DOHH2 (cell line): ENCODE results near the gene PPFIBP1.

ENCODE experiments used
- H3F3A ChIP-seq: fragments of 200-600 bp; sonication (generic), shearing (Covaris generic); 2 replicates; pipeline ENCODE4 v1.6.0; 2016; ENCODE audit warnings: antibody characterized with exemption, mild to moderate bottlenecking; ENCODE audit not compliant: control insufficient read depth, insufficient read depth
- H3K27ac ChIP-seq: fragments of 200-600 bp; sonication (generic); 2 replicates; pipeline ENCODE4 v1.5.1; 2014; ENCODE audit warnings: low read depth, mild to moderate bottlenecking, low read length, moderate library complexity
- H3K27me3 ChIP-seq: fragments of 200-600 bp; sonication (generic); 2 replicates; pipeline ENCODE4 v1.6.1; 2014; ENCODE audit warnings: mild to moderate bottlenecking, low read length, mixed read lengths; ENCODE audit not compliant: control insufficient read depth
- H3K36me3 ChIP-seq: fragments of 200-600 bp; sonication (generic); 2 replicates; pipeline ENCODE4 v1.6.1; 2014; ENCODE audit warnings: mild to moderate bottlenecking, low read length, moderate library complexity, mixed read lengths; ENCODE audit not compliant: control insufficient read depth
- H3K4me1 ChIP-seq: fragments of 200-600 bp; sonication (generic); 2 replicates; pipeline ENCODE4 v1.6.1; 2014; ENCODE audit warnings: mild to moderate bottlenecking, low read length, mixed read lengths; ENCODE audit not compliant: control insufficient read depth
- H3K4me2 ChIP-seq: fragments of 200-600 bp; sonication (generic); 2 replicates; pipeline ENCODE4 v1.6.0; 2014; ENCODE audit warnings: mild to moderate bottlenecking, low read length, moderate library complexity
- H3K4me3 ChIP-seq: fragments of 200-600 bp; sonication (generic); 2 replicates; pipeline ENCODE4 v1.5.1; 2014; ENCODE audit warnings: mild to moderate bottlenecking, low read length, mixed read lengths
- H3K79me2 ChIP-seq: fragments of 200-600 bp; sonication (generic); 2 replicates; pipeline ENCODE4 v1.6.1; 2014; ENCODE audit warnings: mild to moderate bottlenecking, low read length, mixed read lengths; ENCODE audit not compliant: control insufficient read depth
- H3K9me2 ChIP-seq: fragments of 200-600 bp; sonication (generic); replicated peaks from 2 replicates; pipeline ENCODE4 v1.6.1; 2014; ENCODE audit warnings: mild to moderate bottlenecking, low read length, mixed read lengths; ENCODE audit not compliant: control insufficient read depth
- H3K9me3 ChIP-seq: fragments of 200-600 bp; sonication (generic); 2 replicates; pipeline ENCODE4 v1.6.1; 2014; ENCODE audit warnings: antibody characterized with exemption, low read length, mixed read lengths; ENCODE audit not compliant: control insufficient read depth, insufficient read depth
- H4K20me1 ChIP-seq: fragments of 200-600 bp; sonication (generic); 2 replicates; pipeline ENCODE4 v1.6.0; 2014; ENCODE audit warnings: low read depth, mild to moderate bottlenecking, antibody characterized with exemption, low read length, moderate library complexity; ENCODE audit not compliant: control insufficient read depth, insufficient read depth
- CTCF ChIP-seq: fragments of 200-600 bp; sonication (generic); IDR thresholded peaks from one replicate; pipeline ENCODE4 v1.5.1; 2014; ENCODE audit warnings: antibody characterized with exemption, mild to moderate bottlenecking, low read depth, low read length; ENCODE audit not compliant: poor library complexity, severe bottlenecking
- EZH2phosphoT487 ChIP-seq: fragments of 200-600 bp; sonication (generic); IDR thresholded peaks from 2 replicates; pipeline ENCODE4 v1.6.1; 2017; ENCODE audit warnings: borderline replicate concordance, mild to moderate bottlenecking, antibody characterized with exemption, low read length, moderate library complexity, mixed read lengths

Gene PPFIBP1

DNA sequence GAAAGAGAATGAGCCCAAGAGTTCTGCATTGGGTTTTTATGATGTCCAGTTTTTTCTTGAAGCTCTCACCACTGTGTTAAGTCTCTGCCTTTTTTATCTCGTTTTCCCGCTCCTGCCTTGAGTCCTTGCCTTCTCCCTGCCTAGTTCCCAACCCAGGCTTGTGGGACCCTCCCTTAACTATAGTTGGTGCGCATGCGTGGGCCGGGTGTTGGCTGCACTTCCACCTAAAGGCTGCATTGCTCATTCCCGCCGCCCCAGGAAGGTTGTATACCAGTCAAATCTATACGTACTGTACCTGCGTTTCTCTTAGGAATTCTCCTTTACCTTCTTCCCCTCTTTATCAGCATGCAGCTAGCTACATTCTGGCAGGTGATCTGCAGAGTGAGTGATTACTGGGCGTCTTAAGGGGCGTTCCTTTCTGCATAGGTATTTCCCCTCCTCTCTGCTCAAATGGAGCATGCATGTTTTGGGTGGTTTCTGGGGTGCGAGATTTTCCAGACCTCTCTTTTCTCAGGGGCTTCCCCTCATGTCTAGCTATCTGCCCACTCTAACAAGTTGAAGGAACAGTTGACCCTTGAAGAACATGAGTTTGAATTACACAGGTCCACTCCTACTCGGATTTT lies 165.7 kb downstream of the PPFIBP1 start:
- Histone ChIP-seq H3K4me3 (no peak overlapping the region), H3K27ac (no peak overlapping the region), H3F3A (no peaks in the 10 kb centered on the region), H3K79me2 (no peaks in the 10 kb centered on the region), H3K4me1 (no peaks in the 10 kb centered on the region), H4K20me1 (no peaks in the 10 kb centered on the region), H3K36me3 (no peaks in the 10 kb centered on the region), H3K27me3 (no peaks in the 10 kb centered on the region), H3K4me2 (no peak overlapping the region), H3K9me2 (no peaks in the 10 kb centered on the region), H3K9me3 (no peaks in the 10 kb centered on the region)
- TF ChIP-seq EZH2phosphoT487 (no peak), CTCF (no peak)

DNA sequence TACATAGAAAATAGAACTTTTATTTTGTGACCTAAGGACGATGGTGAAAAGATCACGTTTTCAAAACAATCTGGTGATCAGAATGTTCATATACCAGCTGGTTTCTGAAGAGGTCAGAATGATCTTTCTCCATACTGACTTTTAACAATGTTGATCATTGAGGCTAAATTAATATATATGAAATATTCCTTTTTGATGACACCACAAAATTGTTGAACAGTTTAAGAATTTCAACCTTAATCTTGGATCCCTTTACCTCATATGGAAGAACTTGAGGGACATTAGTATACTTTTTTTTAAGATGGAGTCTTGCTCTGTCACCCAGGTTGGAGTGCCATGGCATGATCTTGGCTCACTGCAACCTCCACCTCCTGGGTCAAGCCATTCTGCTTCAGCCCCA lies 169.4 kb downstream of the PPFIBP1 start:
- no peaks in the 10 kb centered on the region for H3K36me3 ChIP-seq
- H4K20me1 ChIP-seq, result no peaks in the 10 kb centered on the region
- H3F3A ChIP-seq, result no peaks in the 10 kb centered on the region
- H3K4me3 ChIP-seq, result no peak overlapping the region
- H3K4me2 ChIP-seq, result no peak overlapping the region
- no peak for TF ChIP-seq EZH2phosphoT487
- TF ChIP-seq CTCF, result no peak
- no peaks in the 10 kb centered on the region for H3K9me2 ChIP-seq
- H3K27ac ChIP-seq, result no peak overlapping the region
- no peaks in the 10 kb centered on the region for H3K4me1 ChIP-seq
- no peaks in the 10 kb centered on the region for H3K27me3 ChIP-seq
- H3K79me2 ChIP-seq, result no peaks in the 10 kb centered on the region
- H3K9me3 ChIP-seq, result no peaks in the 10 kb centered on the region

DNA sequence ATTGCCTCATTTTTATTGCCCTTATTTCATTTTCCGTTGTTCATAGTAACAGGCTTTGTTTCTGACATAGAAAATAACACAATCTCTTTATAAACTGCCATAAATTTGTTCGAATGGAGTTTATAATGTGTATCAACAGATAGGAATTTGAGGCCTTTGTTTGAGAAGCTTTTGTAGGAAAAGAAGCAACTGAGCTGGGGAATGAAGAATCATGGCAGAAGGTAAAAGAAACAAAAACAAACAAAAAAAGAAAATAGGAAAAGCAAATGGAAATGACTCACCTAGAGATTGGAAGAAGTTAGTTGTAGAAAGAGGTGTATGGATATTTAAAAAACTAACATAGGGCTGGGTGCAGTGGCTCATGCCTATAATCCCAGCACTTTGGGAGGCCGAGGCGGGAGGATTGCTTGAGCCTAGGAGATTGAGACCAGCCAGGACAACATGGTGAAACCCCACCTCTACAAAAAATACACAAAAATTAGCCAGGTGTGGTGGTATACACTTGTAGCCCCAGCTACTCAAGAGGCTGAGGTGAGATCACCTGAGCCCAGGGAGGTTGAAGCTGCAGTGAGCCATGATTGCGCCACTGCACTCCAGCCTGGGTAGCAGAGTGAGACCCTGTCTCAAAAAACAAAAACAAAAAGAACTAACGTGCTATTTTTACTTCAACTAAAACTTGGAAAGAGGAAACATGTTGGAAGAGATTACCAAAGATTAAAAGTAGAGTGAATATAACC lies 171.7 kb downstream of the PPFIBP1 start:
- Histone ChIP-seq H3K4me2 (no peak overlapping the region), H3K27ac (no peak overlapping the region)

More for the DNA sequence above, 171.7 kb downstream of the PPFIBP1 start:
- Histone ChIP-seq H3K36me3 (no peaks in the 10 kb centered on the region), H3K4me3 (no peak overlapping the region), H4K20me1 (no peaks in the 10 kb centered on the region), H3F3A (no peaks in the 10 kb centered on the region), H3K4me1 (no peaks in the 10 kb centered on the region), H3K9me3 (no peaks in the 10 kb centered on the region), H3K27me3 (0 out of 2 replicates have a peak, but pooled peaks cover 4% of the 10 kb centered on the region), H3K79me2 (no peaks in the 10 kb centered on the region), H3K9me2 (no peaks in the 10 kb centered on the region)
- TF ChIP-seq EZH2phosphoT487 (no peak), CTCF (no peak)
